GM06990 (cell line): ENCODE data around the gene ZNF488.

ENCODE experiments used
- DNase-seq: peaks from one replicate; pipeline ENCODE4 v3.0.0-alpha.2; 2011; ENCODE audit not compliant: insufficient read length; ENCODE audit errors: extremely low read depth
- H3K27me3 ChIP-seq: replicated peaks from 2 replicates; pipeline ENCODE4 v1.6.0; 2011; ENCODE audit warnings: low read length; ENCODE audit not compliant: control insufficient read depth, insufficient read depth
- H3K36me3 ChIP-seq: 2 replicates; pipeline ENCODE4 v1.5.1; 2011; ENCODE audit warnings: low read length; ENCODE audit not compliant: control insufficient read depth, insufficient read depth
- H3K4me3 ChIP-seq: replicated peaks from 2 replicates; pipeline ENCODE4 v1.5.1; 2011; ENCODE audit warnings: low read depth, mild to moderate bottlenecking, control low read depth, low read length
- CTCF ChIP-seq: IDR thresholded peaks from 2 replicates; pipeline ENCODE4 v1.5.1; 2011; ENCODE audit warnings: low read length, control low read depth, mild to moderate bottlenecking, inconsistent platforms; ENCODE audit not compliant: insufficient read depth, poor library complexity, severe bottlenecking

Gene ZNF488

GRCh38 chr10:47359626-47360418 lies 24.3 kb downstream of the ZNF488 start:
- Histone ChIP-seq H3K36me3 (no peaks in the 10 kb centered on the region), H3K27me3 (no peaks in the 10 kb centered on the region; the same call in 1 of the 2 replicates), H3K4me3 (no peak overlapping the region)
- no peak for DNase-seq
- no peak for TF ChIP-seq CTCF

GRCh38 chr10:47359101-47359500 lies 25.0 kb downstream of the ZNF488 start:
- Histone ChIP-seq H3K36me3 (no peaks in the 10 kb centered on the region), H3K27me3 (no peaks in the 10 kb centered on the region; the same call in 1 of the 2 replicates), H3K4me3 (no peak overlapping the region)
- no peak for DNase-seq
- TF ChIP-seq CTCF = no peak

- no peaks in the 10 kb centered on the region for H3K36me3 ChIP-seq
- no peak overlapping the region for H3K4me3 ChIP-seq
- no peak for TF ChIP-seq CTCF
- no peaks in the 10 kb centered on the region; the same call in 1 of the 2 replicates for H3K27me3 ChIP-seq
- DNase-seq = no peak
Measured at GRCh38 chr10:47358457-47358856, 25.6 kb downstream of the ZNF488 start.

- TF ChIP-seq CTCF = no peak
- no peak for DNase-seq
- Histone ChIP-seq H3K4me3 (no peak overlapping the region), H3K36me3 (no peaks in the 10 kb centered on the region), H3K27me3 (no peaks in the 10 kb centered on the region; the same call in 1 of the 2 replicates)
Measured at GRCh38 chr10:47357911-47358310, 26.2 kb downstream of the ZNF488 start.

- no peaks in the 10 kb centered on the region; the same call in 1 of the 2 replicates for H3K27me3 ChIP-seq
- H3K36me3 ChIP-seq = no peaks in the 10 kb centered on the region
- no peak for DNase-seq
- H3K4me3 ChIP-seq = no peak overlapping the region
- no peak for TF ChIP-seq CTCF
Measured at GRCh38 chr10:47357131-47357582, 26.9 kb downstream of the ZNF488 start.
